OCI-LY3 (cell line): ENCODE data around the gene UST.

ENCODE experiments used
- EZH2phosphoT487 ChIP-seq: fragments of 200-600 bp; shearing (Covaris generic); IDR thresholded peaks from 2 replicates; pipeline ENCODE4 v1.6.1; 2018; ENCODE audit warnings: antibody characterized with exemption, mixed run types, low read depth
- TF ChIP-seq, protein P1 (sequence below): fragments of 200-600, 300-600 bp; sonication (generic); IDR thresholded peaks from 2 replicates; pipeline ENCODE4 v1.5.1; 2014; ENCODE audit warnings: antibody characterized with exemption, low read length, low read depth

GRCh38 chr6:148984531-148985056 is 237.8 kb downstream of the UST start:
- TF ChIP-seq, protein P1, sequence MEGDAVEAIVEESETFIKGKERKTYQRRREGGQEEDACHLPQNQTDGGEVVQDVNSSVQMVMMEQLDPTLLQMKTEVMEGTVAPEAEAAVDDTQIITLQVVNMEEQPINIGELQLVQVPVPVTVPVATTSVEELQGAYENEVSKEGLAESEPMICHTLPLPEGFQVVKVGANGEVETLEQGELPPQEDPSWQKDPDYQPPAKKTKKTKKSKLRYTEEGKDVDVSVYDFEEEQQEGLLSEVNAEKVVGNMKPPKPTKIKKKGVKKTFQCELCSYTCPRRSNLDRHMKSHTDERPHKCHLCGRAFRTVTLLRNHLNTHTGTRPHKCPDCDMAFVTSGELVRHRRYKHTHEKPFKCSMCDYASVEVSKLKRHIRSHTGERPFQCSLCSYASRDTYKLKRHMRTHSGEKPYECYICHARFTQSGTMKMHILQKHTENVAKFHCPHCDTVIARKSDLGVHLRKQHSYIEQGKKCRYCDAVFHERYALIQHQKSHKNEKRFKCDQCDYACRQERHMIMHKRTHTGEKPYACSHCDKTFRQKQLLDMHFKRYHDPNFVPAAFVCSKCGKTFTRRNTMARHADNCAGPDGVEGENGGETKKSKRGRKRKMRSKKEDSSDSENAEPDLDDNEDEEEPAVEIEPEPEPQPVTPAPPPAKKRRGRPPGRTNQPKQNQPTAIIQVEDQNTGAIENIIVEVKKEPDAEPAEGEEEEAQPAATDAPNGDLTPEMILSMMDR = no peak
- TF ChIP-seq EZH2phosphoT487 = no peak
